ENCODE measurements around the gene CHRNA10.

DNA sequence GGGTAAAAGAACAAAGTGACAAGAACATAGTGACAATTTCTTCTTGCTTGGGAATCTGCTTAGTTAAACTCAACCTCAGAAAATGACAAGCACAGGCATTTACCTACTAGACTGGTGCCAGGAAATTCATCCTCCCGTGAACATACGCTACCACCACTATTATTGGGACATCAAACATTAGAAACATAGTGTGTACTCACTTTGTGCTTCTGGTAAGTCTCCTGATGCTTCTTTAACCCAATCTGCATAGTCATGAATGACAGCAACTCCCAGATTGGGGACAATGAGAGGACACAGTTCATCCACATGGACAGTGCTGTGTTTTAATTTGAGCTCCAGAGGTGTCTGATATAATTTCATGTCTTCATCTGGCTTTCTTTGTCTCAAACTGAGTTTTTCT is 29.2 kb upstream of the CHRNA10 start:
- TF ChIP-seq, protein P1, sequence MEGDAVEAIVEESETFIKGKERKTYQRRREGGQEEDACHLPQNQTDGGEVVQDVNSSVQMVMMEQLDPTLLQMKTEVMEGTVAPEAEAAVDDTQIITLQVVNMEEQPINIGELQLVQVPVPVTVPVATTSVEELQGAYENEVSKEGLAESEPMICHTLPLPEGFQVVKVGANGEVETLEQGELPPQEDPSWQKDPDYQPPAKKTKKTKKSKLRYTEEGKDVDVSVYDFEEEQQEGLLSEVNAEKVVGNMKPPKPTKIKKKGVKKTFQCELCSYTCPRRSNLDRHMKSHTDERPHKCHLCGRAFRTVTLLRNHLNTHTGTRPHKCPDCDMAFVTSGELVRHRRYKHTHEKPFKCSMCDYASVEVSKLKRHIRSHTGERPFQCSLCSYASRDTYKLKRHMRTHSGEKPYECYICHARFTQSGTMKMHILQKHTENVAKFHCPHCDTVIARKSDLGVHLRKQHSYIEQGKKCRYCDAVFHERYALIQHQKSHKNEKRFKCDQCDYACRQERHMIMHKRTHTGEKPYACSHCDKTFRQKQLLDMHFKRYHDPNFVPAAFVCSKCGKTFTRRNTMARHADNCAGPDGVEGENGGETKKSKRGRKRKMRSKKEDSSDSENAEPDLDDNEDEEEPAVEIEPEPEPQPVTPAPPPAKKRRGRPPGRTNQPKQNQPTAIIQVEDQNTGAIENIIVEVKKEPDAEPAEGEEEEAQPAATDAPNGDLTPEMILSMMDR (IDR thresholded peaks at IDR 0.05) = no peak
- no peak for TF ChIP-seq SIN3A (IDR thresholded peaks at IDR 0.05; ENCODE audit: borderline replicate concordance, insufficient read depth, low read depth, low read length)

Measured in Panc1 (cell line).